HG03378 (cell line): ENCODE measurements around the gene BCAS3.

ENCODE experiments used
- ATAC-seq: cut with Tn5 transposase; IDR thresholded peaks from one replicate; pipeline ENCODE4 v1.9.1; 2021; ENCODE audit warnings: mild to moderate bottlenecking, moderate library complexity; ENCODE audit not compliant: unreplicated experiment

The BCAS3 gene

GRCh38 chr17:61371606-61372005 lies 694.0 kb downstream of the BCAS3 start:
- ATAC-seq: no peak

GRCh38 chr17:61372436-61372835 lies 694.8 kb downstream of the BCAS3 start:
- no peak for ATAC-seq

- ATAC-seq: no peak
Measured at GRCh38 chr17:61376931-61377838, 699.5 kb downstream of the BCAS3 start.

- no peak for ATAC-seq
Measured at GRCh38 chr17:61378658-61379456, 701.2 kb downstream of the BCAS3 start.

- ATAC-seq: no peak
Measured at GRCh38 chr17:61379457-61380216, 702.0 kb downstream of the BCAS3 start.

GRCh38 chr17:61380217-61380835 lies 702.7 kb downstream of the BCAS3 start:
- ATAC-seq: no peak

GRCh38 chr17:61380836-61381525 lies 703.3 kb downstream of the BCAS3 start:
- ATAC-seq: no peak

GRCh38 chr17:61381537-61381936 lies 703.9 kb downstream of the BCAS3 start:
- no peak for ATAC-seq

GRCh38 chr17:61382796-61383688 lies 705.4 kb downstream of the BCAS3 start:
- ATAC-seq: no peak

GRCh38 chr17:61383689-61384201 lies 706.1 kb downstream of the BCAS3 start:
- ATAC-seq: no peak

GRCh38 chr17:61384354-61384691 lies 706.7 kb downstream of the BCAS3 start:
- ATAC-seq: no peak

GRCh38 chr17:61384692-61385576 lies 707.3 kb downstream of the BCAS3 start:
- no peak for ATAC-seq

- no peak for ATAC-seq
Measured at GRCh38 chr17:61385577-61386236, 708.1 kb downstream of the BCAS3 start.

- no peak for ATAC-seq
Measured at GRCh38 chr17:61386251-61386650, 708.6 kb downstream of the BCAS3 start.

- no peak for ATAC-seq
Measured at GRCh38 chr17:61387011-61387410, 709.4 kb downstream of the BCAS3 start.

GRCh38 chr17:61387511-61388305 lies 710.1 kb downstream of the BCAS3 start:
- no peak for ATAC-seq
